NOMO-1 (cell line): Measurements from ENCODE around the gene STK17A.

ENCODE experiments used
- DNase-seq, 2 experiments: peaks; one replicate each; lab custom pipeline; 2025; ENCODE audit not compliant: unreplicated experiment in 2 of 2; lab: John Stamatoyannopoulos, UW

Gene STK17A

DNA sequence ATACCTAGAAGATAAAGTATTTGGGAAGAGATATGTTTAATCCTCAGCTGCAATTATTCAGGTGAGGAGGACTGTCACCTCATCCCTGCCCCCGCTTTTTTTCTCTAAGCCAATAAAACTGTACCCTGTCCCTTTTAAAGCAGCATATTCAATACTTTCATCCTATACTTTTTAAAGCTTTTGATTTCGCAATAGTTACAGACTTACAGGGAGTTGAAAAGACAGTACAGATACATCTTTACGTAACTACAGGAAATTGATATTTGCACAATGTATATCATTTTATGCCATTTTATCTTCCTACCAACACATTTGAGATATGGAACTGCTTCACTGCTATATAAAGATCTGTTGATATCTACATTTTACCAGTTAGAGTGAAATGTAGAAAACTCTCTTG is 47.6 kb downstream of the STK17A start:
- DNase-seq, result peak in 1 of 2 experiments; percentile 17

GRCh38 chr7:43631559-43631958 is 48.7 kb downstream of the STK17A start:
- DNase-seq, result no peak

DNA sequence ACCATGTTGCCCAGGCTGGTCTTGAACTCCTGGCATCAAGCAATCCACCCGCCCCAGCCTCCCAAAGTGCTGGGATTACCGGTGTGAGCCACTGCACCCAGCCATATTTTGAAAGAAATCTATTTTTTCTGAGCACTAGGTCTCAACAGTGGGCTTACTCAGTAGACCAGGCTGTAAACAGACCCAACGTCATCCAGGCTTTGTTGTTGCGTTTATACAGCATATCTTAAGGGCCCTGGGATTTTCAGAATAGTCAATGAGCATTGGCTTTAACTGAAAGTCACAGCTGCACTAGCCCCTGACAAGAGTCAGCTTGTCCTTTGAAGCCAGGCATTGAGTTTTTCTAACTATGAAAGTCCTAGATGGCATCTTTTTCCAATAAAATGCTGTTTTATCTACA is 49.8 kb downstream of the STK17A start:
- no peak for DNase-seq

GRCh38 chr7:43634384-43634783 is 51.5 kb downstream of the STK17A start:
- DNase-seq, result no peak

GRCh38 chr7:43636093-43636492 is 53.2 kb downstream of the STK17A start:
- DNase-seq, result no peak

DNA sequence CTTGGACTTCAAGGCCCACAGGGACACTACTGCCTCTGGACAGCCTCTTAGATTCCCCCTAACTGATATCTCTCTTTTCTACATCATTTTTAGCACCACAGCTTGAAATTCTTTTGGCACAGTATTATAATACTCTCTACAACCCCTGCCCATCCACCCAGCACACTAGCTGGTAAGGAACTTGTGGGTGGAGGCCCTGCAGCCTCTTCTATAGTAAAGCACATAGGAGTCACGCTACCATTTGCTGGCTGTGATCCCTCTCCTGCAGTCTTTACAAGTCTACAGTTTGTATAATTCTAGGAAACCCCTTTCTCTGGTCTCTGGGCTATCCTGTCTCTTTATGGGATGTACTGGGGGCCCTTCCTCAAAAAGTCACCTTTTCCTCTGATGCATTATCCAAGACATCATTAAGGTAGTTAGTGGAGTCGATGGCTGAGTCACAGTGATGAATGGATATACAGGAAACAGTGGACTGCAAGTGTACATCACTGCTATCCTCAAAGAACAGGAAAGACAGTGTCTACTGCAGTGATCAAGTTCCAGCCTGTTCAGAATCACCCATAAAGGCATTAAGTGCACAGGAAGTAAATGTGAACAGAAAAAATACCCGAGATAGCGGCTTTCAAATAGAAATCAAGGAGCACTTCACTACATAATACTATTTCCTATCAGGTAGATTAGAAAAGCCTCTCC is 54.4 kb downstream of the STK17A start:
- DNase-seq, result no peak

GRCh38 chr7:43639858-43640491 is 57.1 kb downstream of the STK17A start:
- no peak for DNase-seq

GRCh38 chr7:43640679-43641078 is 57.8 kb downstream of the STK17A start:
- DNase-seq, result no peak

- no peak for DNase-seq
Observed at GRCh38 chr7:43642897-43643630, 60.2 kb downstream of the STK17A start.

- DNase-seq, result no peak
Observed at GRCh38 chr7:43643846-43644245, 60.9 kb downstream of the STK17A start.

GRCh38 chr7:43645699-43646226 is 62.9 kb downstream of the STK17A start:
- DNase-seq, result no peak

- no peak for DNase-seq
Observed at GRCh38 chr7:43646603-43647338, 63.9 kb downstream of the STK17A start.

DNA sequence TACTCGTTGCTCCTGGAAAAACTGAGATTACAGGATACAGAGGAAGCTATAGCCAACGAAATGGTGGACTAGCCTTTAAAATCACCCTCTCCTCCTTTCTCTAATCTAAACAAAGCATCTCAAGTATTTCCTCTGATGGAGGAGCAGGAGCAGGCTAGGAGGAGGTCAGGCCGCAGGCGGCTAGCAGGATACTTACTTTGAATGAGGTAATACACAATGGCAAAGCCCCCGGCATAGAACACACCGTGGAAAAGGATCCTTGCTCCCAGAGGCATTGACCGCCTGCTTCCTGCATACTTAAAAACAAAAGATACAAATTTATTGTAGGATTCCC is 64.4 kb downstream of the STK17A start:
- DNase-seq, result no peak

DNA sequence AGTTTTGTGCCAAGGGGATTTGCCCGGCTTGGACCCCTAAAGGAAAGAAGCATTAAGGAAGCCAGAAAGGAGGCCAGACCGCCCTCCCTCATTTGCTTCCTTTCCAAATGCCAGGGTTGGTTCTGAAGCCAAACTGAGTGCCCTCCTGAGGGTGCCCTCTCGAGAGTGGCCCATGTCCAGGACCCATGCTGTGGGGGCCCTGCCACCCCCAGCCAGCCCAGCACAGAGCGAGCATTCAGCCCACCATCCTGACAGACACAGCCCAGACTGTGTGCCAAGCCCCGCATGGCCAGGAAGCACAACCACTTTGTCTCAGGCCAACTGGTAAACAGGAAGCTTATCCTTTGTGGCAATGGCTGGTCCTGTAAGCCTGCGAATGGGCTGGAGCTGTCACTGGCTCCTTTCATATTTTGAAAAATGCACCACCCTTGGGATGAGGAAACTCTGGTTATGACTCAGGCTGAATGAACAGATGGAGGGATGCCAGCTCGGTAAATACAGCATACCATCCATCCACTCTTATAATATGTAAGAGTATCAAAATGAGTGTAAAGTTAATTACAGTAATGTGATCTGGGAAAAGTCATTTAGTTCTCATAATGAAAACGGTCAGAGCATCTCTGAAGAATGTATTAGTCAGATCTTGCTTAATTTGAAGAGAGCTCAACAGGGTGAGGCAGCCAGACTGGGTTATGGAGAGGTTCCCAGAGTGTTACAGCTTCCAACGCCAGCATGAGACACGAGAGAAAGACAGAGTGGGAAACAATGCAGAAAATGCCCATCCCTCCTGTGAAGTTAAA is 65.0 kb downstream of the STK17A start:
- DNase-seq, result peak; percentile 15 to 38

GRCh38 chr7:43648473-43649406 is 65.8 kb downstream of the STK17A start:
- peak; percentile 59 to 65 for DNase-seq

- peak; percentile 68 to 89 for DNase-seq
Observed at GRCh38 chr7:43649755-43650274, 66.9 kb downstream of the STK17A start.

DNA sequence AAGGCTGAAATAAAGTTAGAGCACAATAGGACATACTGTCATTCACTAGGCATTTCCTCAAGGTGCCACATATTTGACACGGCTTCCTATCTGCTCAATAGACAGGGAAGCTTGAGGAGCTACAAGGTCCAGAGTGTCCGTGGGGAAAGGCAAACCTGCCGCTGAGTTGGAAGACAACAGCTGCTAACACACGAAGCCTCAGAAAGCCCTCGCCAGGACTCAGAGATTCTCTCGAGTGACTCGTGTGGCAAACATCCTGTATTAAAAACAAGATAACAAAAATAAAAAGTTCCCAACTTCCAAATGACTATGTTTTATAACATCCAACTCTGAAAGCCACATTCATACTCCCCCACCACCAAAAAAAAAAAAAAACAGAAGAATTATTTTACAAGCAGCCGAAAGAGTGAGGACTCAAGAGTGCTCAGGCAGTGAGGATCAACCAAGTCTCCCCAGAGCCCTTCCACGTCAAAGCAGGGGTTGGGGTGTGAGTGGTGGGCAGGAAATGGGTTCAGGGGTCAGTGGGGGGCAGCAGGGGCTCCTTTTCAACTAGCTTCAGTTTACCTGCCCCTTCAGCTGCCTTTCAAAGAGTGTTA is 67.6 kb downstream of the STK17A start:
- no peak for DNase-seq

- no peak for DNase-seq
Observed at GRCh38 chr7:43652364-43652763, 69.5 kb downstream of the STK17A start.

- DNase-seq, result no peak
Observed at GRCh38 chr7:43653466-43653865, 70.6 kb downstream of the STK17A start.
